KBM-7 (cell line): Measurements from ENCODE around the gene TPGS1.
A peak's percentile ranks its signal among the peaks of the same experiment; 100 is the strongest.

Source experiments
- DNase-seq: peaks from one replicate; pipeline ENCODE4 v3.0.0-alpha.2; 2015
- in situ Hi-C: fragments of 300-500 bp; cut with MboI; formaldehyde crosslinking; loops from 2 replicates; pipeline ENCODE4 v1.14.3; 2020; ENCODE audit warnings: low sequenced_read_pairs, low pct_unique_long_range_greater_than_20kb, mixed read lengths

TPGS1 gene, protein sequence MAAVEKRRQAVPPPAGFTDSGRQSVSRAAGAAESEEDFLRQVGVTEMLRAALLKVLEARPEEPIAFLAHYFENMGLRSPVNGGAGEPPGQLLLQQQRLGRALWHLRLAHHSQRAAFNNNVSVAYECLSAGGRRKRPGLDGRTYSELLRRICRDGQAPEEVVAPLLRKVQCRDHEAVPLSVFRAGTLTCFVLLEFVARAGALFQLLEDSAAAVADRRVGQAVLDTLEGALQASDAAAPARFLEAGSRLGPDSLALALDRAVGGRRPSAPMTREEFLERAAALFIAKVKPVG

DNA sequence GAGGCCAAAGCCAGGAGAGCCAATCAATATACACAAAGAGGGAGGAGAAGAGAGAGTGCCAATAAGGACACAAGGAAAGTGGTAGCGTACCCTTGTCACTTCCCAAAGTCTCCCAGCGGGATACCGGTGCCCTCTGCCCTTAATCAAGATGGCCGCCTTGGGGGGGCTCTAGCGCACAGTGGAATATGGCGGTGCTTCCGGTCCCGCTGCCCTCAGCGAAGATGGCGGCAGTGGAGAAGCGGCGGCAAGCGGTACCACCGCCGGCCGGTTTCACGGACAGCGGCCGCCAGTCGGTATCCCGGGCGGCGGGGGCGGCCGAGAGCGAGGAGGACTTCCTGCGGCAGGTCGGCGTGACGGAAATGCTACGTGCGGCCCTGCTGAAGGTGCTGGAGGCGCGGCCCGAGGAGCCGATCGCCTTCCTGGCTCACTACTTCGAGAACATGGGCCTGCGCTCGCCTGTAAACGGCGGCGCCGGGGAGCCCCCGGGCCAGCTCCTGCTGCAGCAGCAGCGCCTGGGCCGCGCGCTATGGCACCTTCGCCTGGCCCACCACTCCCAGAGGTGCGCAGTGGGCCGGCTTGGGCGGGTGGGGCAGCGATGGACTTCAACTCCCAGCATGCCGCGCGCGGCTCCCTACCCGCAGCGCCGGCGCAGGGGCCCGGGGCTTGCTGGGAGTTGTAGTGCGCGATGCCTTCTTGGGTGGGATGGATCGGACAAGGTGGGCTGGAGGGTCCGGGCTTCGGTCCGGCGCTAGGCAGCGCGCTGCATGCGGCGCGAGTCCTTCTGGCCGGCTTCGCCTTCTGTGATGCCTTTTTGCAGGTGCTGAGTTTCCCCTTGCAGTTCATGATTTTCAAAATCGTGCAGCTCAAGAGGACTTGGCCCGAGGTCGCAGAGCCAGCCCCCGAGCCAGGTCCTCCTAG is at the start of gene TPGS1:
Gene TPGS1, plus strand, starts transcription at position 212 of the 918 bp plus-strand sequence. Its CDS starts 10 bp downstream, at position 222.
- in situ Hi-C loops: no loop called here
- DNase-seq: peak; percentile 99

DNA sequence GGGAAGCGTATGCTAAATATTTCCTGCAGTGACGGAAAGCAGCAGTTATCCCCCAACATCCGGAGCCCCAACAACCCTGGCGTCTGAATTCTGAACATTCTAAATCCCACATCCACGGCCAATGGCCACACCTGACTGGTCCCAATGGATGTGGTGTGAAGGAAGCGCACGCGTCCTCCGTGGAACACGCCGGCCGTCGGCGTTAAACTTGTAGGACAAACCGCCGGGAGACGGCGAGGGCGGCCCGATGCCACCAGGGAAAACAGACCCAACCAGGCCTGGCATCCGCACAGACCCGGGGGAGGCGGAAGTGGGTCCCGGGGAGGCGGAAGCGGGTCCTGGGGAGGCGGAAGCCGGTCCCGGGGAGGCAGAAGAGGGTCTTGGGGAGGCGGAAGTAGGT is 49.7 kb upstream of the TPGS1 start:
- no peak for DNase-seq
- in situ Hi-C loops: no loop called here

DNA sequence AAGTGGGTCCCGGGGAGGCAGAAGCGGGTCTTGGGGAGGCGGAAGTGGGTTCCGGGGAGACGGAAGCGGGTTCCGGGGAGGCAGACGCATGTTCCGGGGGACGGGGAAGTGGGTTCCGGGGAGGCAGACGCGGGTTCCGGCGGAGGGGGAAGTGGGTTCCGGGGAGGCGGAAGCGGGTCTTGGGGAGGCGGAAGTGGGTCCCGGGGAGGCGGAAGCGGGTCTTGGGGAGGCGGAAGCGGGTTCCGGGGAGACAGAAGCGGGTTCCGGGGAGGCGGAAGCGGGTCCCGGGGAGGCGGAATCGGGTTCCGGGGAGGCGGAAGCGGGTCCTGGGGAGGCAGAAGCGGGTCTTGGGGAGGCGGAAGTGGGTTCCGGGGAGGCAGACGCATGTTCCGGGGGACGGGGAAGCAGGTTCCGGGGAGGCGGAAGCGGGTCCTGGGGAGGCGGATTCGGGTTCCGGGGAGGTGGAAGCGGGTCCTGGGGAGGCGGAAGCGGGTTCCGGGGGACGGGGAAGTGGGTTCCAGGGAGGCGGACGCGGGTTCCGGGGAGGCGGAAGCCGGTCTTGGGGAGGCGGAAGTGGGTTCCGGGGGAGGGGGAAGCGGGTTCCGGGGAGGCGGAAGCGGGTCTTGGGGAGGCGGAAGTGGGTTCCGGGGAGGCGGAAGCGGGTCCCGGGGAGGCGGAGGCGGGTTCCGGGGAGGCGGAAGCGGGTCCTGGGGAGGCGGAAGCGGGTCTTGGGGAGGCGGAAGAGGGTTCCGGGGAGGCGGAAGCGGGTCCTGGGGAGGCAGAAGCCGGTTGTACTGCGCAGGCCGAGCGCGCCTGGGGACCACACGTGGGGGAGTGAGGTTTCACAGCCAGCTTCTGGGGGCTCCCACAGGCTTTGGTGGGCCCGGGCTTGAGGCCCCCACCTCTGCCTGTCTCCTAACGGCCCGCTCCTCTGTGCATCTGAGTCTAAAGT is 48.9 kb upstream of the TPGS1 start:
- no peak for DNase-seq
- in situ Hi-C loops: no loop called here

DNA sequence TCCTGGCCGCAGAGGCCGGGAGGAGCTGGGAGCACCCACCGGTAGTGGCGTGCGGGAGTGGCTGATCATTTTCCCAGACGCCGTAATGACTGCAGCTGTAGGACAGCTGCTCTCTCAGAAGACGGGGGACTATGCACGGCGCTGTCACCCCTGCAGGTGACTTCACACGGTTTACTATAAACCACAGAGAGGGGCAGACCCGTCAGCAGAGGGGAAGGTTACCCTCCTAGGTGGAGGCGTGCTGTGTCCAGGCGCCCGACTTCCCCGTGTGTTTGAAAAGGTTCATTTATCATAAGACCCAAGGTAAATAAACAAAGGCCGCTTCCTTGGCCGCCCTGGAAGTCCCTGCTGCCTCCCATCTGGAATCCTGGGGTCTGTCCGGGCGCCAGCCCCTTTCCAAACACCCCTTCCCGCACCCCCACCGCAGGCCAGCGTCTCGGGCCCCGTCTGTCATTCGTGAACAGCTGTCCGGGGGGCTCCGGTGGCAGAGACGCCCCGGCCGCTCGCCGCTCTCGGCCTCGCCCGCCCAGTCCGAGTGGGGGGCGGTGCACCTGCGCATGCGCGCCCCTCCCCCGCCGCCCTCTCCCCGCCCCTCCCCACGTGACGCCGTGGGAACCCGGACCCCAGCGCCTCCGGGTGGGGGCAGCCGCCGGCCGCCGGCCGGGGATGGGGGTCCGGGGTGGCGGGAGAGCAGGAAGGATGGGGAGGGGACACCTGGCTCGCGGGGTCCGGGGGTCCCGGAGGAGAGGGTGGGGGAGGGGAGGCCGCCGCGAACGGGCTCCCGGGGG is 47.4 kb upstream of the TPGS1 start:
- in situ Hi-C loops: no loop called here
- DNase-seq: no peak

DNA sequence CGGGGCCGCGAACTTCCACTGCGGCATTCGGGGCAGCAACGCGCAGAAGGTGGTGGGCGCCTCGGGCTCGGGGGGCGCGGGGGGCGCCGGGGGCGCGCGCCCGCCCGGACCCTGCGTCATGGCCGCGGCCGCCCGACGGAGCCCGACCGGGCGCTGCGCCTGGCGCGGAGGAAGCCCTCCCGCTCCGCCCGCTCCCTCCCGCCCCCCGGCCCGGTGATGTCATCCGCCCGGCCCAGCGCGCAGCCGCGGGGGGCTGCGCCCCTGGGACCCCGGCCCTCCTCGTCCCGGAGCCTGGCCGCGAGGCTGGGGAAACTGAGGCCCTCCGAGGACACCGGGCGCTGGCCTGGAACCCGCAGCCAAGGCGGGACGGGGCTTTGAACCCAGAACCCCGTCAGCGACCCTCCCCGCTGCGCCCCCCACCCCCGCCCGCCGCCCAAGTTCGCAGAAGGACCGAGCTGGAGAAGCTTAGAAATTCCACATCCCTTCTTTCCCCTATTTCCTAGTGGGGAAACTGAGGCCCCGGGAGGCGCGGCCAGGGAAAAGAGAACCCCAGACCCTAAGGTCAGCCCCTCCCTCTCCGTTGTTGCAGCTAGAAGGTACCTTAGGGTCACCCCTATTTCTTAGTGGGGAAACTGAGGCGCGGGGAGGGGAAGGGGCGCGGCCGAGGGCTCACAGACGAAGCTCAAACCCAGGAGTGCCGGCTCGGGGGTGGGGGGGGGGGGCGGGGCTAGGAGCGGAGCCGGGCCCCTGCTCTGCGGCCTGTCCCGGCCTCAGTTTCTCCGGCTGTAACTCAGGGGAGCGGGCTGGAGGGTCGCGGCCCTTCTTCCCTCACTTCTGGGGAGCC is 46.2 kb upstream of the TPGS1 start, which contains the start of gene SHC2:
Gene SHC2, minus strand, starts transcription at position 157 of the 844 bp plus-strand sequence. Its CDS starts 37 bp downstream, at position 120.
- in situ Hi-C loops: no loop called here
- DNase-seq: no peak

DNA sequence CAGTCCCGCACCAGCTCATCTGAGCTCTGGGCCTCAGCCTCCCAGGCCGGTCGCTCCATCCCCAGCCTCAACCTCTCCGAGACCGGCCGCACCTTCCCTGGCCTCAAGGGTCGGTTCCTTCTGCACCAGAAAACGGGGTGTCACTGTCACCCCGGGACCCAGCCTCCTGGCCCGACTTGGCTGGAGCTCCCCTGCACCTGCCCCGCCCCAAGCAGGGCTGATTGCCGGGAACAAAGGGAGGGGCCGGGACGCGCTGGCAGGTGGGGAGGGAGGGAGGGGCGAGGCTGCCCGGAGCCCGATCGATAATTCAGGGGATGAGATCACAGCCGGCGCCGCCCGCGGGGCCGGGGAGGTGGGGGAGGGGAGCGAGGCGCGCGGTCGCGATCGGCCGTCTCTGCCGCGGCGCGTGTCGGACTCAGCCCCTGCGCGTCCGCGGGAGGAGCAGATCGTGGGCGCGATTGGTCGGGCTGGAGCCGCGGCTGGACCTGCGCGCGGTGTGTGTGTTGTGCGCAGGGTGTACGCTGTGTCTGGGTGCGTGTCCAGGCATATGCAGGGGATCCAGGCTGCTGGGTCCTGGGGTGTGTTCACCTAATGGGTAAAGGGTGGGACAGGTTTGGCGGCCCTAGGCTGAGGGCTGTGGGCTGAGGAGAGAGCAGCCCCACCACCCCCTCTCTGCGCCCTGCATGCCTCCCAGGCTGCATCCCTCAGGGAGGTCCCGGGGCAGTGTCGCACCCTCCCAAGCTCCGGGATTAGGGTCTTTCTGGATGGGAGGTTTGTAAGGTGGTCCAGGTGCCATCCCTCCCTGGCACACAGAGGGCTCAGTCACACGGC is 45.4 kb upstream of the TPGS1 start:
- in situ Hi-C loops: no loop called here
- DNase-seq: peak; percentile 28

DNA sequence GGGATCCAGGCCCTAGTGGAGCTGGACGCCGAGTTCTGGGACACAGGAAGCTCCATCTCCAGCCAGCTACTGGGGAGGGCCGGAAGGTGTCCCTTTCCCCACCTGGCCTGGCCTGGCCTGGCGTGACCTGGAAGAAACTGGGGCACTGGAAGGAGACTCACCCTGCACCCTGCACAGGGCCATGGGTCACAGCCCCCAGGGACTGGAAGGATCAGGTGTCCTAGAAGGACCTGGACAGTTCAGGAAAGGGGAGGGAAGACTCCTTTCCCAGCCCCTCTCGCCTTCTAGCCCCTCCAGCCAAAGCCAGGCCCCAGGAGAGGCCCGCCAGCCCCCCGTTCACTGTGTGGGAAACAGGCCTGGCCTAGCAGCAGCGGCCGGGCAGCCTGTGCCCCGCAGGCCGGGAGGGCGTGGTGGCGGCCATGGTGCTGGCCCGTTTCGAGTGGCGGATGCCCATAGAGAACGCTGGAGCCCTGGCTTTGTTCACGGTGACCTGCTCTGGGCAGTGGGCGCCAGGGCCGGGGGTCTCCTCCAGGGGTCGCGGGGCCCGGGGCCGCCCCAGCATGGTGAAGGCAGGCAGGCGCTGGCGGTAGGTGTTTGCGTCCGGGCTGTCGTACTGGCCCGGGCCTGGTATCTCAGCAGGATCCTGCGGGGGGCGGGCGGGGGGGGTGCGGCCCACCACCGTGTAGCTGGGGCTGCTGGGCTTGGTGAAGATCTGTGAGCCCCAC is 43.7 kb upstream of the TPGS1 start:
- DNase-seq: no peak
- in situ Hi-C loops: no loop called here

DNA sequence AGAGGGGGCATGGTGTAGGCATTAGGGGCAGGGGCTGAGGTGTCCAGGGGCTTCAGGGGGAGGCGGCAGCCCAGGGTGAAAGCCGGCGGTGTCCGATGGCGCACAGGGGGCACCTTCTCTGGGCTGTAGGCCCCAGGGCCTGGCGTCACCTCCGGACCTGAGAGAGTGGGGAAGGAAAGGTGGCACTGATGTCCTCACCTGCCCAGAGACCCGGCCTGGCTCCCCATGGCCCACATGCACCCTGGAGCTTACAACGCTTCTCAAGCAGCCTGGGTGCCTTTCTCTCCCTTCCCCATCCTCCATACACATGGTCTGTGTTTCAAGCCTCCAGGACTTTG is 43.1 kb upstream of the TPGS1 start:
- DNase-seq: no peak
- in situ Hi-C loops: no loop called here

DNA sequence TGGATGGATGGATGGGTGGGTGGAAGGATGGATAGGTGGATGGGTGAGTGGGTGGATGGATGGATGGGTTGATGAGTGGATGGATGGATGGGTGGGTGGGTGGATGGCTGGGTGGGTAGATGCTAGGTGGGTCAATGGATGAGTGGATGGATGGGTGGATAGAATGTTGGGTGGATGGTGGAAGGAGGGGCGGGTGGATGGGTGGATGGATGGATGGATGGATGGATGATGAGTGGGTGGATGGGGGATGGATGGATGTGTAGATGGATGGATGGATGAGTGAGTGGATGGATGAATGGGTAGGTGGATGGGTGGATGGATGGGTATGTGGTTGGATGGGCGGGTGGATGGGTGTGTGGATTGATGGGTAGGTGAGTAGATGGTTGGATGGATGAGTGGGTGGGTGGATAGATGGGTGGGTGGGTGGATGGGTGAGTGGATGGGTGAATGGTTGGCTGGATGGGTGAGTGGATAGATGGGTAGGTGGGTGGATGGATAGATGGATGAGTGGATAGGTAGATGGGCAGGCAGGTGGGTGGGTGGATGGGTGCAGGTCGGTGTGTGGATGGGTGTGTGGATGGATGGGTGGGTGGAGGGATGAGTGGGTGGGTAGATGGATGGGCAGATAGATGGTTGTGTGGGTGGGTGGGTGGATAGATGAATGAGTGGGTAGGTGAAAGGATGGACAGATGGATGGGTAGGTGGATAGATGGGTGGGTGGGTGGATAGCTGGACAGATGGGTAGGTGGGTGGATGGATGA is 42.1 kb upstream of the TPGS1 start:
- no peak for DNase-seq
- in situ Hi-C loops: no loop called here

DNA sequence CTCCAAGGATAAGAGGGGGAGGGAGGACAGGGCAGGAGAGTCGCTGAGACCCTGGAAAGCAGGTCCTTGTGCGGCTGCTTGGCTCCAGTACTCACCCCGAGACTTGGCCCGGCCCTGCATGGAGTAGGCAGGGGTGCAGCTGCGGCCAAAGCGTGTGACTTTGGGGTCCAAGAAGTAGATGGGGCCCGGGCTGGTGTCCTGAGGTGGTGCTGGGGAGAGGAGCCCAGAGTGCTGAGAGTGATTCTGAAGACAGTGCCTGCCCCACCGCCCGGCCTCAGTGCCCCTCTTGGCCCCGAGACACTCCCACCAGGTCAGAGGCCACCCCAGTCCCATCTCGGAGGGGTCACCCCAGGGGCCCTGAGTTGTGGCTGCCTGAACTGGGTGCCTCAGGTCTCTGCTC is 39.7 kb upstream of the TPGS1 start:
- no peak for DNase-seq
- in situ Hi-C loops: no loop called here

DNA sequence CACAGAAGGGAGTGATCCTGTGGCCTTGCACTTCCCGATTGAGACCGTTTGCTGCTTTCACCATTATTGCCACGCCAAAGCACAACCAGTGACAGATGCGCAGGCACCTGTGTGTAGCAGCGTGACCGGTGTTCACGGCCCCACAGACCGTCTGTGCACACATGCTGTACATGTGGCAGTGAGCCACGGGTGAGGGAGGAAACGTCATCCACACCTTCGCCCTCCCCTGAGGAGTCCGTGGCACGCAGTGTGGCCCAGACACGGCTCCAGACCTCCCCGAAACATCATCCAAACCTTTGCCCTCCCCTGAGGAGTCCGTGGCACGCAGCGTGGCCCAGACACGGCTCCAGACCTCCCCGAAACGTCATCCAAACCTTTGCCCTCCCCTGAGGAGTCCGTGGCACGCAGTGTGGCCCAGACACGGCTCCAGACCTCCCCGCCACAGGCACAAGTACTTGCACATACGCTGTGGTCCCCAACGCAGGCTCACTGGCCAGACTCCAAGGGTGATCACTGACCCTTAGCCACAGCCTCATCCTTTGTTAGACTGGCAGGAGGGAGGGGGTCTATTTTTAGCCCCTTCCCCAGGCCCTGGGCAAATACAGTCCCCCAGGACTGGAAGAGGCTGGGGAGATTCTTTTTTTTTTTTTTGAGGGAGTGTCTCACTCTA is 38.6 kb upstream of the TPGS1 start:
- in situ Hi-C loops: no loop called here
- no peak for DNase-seq

DNA sequence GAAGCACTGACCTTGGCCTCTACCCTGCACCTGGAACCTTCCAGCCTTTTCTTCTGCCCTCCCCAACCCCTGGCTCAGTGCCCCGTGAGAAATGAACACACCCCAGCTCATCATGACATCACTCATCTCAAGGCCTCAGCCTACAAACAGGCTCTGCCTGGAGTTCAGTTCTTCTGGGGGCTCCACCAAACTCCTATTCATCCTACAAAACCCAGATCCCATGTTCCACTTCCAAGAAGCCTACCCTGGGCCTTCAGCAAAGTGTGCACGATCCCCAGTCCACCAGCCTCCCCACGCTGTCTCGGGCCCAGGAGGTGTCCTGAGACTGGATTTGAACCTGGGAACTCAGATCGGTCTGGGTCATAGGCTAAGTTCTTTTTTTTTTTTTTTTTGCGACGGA is 37.5 kb upstream of the TPGS1 start:
- no peak for DNase-seq
- in situ Hi-C loops: no loop called here

DNA sequence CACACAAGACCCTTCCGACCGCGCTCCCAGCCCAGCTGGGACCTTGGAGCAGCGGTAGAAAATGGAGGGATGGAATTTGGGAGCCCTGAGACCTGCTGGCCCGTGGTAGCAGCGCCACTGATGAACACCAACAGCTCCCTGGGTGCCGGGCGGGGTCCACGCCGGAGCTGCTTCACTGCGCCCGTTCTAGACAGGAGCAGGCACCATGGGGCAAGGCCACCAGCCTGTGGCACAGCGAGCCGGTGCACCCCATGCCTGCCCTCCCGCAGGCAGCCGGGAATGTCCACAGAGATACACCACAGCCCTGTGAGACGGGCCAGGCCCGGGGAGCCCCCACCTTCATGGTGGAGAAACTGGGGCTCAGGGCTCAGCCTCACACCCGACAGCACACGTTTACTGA is 36.6 kb upstream of the TPGS1 start:
- no peak for DNase-seq

DNA sequence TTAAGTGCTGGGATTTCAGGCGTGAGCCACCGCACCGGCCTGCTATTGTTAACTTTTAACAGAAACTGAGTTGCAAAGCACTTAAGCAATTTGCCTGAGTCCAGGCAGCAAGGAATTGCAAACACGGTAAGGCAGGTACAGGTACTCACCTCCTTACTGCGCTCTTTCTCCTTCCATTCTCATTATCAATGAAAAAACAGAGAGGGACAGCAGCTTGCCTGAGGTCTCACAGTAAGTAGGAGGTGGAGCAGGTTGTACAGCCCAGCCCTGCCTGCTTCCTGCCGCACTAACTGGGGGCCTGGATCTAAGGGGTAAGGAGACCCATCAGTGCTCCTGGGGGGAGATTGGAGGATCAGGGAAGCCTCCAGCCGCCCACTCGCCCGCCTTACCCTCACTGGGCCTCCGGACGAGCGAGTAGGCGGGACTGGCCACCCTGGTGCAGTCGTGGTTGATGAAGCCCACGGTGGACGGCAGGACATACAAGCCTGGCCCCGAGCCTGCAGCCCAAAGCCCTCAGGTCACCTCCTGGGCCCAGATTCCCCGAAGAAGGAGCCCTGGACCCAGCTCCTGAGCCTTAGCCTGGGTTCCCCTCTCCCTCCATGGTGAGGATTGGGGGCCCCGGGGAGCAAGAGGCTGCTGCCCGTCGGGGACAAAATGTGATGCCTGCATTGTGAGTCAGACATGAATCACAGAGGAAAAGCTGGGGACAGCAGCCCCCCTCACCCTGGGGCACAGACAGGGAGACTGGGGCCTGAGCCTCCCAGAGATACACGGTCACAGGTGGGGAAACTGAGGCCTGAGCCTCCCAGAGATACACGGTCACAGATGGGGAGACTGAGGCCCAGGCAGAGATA is 35.1 kb upstream of the TPGS1 start:
- in situ Hi-C loops: no loop called here
- no peak for DNase-seq

More for the DNA sequence above, 36.6 kb upstream of the TPGS1 start:
- in situ Hi-C loops: no loop called here
